GM19193 (cell line): ENCODE data around the gene LRCH3.

Experiments used
- POLR2A ChIP-seq: IDR thresholded peaks from 4 replicates; pipeline ENCODE4 v1.6.1; 2011; ENCODE audit not compliant: insufficient read depth, insufficient read length; ENCODE audit errors: extremely low read depth

The LRCH3 gene

DNA sequence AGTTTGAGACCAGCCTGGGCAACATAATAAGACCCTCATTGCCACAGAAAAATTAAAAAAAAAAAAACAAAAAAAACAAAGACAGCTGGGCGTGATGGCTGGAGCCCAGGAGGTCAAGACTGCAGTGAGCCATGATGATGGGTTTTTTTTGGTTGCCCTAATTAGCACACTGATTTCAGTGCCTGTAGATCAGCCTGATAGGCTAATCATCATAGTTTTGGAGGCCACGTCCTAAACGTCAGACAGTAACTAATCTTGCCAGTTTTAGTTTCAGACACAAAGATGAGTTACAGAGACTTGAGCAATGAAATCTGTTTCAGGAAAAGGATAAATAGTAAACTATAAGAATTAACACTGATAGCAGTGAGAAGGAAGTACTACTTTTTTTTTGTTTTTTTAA lies 55.4 kb downstream of the LRCH3 start:
- no peak for TF ChIP-seq POLR2A

- TF ChIP-seq POLR2A: no peak
These were observed 56.9 kb downstream of the LRCH3 start for GRCh38 chr3:197847866-197848401.

DNA sequence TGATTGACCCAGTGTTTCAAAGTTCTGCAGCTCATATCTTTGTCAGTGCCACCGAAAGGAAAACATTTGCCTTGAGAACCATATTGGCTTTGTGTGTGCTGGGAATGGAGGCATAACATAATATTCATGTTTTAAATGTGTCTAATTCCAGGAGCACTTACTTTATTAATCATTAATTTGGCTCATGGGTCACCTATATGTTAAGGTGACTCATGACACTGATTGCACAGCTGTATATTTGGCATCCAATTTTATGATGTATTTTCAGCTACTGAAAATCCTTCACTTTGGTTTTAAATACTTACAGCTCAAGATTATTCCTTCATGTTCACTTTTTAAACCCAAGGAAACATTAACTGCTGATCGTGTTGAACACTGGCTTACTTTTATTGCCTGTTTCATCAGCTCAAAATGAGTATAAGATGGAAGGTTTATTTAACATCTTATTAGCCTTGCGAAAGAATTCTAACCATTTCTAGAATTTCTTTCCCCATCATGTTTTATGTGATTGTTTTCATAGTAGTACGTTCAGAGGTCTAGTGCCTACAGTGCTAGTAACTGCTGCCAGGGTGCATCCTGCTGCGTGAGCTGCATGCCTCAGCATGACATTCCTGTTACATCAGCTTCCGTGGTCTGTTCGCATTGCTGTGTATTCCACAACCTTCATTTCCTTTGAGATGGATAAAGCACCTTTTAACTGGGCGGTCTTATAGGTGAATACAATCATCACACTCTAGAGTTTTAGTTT lies 63.7 kb downstream of the LRCH3 start:
- TF ChIP-seq POLR2A: no peak

DNA sequence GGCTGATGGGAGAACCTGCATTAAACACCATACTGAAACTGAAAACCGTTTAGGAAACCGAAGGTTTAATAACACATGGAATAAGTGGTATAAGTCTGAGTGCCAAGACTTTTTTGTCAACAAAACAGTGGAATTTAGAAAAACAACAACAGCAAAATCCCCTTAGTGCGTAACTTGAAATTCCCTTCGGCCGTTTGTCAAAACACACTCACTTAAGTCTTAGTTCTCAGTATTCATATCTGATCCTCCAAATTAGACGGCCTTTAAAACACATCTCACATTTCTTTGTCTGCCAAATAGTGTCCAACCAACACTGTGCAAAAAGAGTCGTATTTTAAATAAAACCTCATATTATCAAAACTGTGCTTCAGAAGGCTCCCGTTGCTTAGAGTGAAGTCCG lies 64.5 kb downstream of the LRCH3 start:
- TF ChIP-seq POLR2A: no peak

DNA sequence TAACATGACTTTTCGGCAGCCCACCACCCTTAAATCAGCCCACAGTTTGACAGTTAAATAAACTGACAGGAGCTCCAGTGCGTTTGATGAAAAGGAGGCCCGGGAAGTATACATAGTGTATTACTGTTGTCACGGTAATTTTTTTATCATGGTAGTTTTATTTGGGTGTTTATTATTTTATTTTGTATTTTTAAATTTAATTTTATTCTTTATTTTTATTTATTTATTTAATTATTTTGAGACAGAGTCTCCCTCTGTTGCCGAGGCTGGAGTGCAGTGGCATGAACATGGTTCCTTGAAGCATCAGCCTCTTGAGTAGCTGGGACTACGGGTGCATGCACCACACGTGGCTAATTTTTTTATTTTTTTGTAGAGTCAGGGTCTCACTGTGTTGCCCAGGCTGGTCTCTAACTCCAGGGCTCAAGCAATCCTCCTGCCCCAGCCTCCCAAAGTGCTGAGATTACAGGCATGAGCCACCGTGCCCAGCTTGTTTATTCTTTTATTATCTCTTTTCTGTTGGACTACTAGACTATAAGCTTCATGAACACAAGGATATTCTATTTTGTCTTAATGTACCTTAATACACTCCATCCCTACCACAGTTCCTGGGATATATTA lies 65.3 kb downstream of the LRCH3 start:
- TF ChIP-seq POLR2A: no peak

DNA sequence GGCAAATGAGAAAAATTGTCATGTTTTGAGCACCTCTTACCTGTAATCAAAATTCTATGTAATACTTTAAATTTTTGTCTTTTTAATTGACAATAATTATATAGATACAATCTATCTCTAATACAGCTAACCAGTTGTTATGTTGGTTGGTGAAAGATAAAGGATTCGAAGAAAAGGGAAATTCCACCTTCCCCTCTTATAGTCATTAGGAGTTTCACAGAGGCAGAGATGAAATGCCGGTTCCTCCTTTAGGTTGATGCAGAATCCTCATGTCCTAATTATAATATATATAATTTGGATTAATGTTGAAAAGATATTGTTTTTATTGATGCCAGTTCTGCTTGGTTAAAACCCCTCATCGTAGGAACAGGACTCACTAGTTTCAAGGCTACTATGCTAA lies 67.1 kb downstream of the LRCH3 start:
- no peak for TF ChIP-seq POLR2A

DNA sequence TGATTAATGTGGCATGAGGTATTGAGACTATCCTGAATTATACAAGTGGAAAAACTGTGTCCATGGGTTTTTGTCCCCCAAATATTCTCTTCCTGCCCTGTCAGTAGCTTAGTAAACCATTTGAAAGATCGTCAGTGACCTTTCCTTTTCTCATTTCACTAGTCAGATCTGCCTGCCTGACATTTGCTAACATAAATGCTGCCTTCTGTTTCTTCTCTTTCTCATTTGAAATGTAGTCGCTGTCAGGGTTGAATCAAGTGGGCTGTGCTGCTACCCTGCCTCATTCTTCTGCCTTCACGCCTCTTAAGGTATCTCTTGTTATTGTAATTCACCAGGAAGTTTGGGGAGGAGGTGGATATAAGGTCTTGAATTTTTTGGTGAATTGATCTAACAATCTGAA lies 67.5 kb downstream of the LRCH3 start:
- no peak for TF ChIP-seq POLR2A

GRCh38 chr3:197866035-197866434 lies 75.0 kb downstream of the LRCH3 start:
- no peak for TF ChIP-seq POLR2A

DNA sequence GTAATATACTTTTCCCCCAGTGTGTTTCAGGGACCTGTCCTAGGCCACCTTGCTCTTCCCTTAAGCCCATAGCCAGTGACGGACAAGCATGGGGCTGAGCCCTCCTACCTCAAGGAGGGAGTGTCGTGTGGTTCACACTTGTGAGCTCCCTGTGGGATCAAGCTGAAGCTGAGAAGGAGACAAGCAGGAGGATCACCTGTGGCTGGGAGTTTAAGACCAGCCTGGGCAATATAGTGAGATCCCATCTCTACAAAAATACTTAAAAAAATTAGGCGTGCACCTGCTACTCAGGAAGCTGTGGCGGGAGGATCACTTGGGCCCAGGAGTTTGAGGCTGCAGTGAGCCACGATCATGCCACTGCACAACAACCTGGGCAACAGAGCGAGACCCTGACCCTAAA lies 82.3 kb downstream of the LRCH3 start:
- no peak for TF ChIP-seq POLR2A

GRCh38 chr3:197874064-197874463 lies 83.0 kb downstream of the LRCH3 start:
- TF ChIP-seq POLR2A: no peak

DNA sequence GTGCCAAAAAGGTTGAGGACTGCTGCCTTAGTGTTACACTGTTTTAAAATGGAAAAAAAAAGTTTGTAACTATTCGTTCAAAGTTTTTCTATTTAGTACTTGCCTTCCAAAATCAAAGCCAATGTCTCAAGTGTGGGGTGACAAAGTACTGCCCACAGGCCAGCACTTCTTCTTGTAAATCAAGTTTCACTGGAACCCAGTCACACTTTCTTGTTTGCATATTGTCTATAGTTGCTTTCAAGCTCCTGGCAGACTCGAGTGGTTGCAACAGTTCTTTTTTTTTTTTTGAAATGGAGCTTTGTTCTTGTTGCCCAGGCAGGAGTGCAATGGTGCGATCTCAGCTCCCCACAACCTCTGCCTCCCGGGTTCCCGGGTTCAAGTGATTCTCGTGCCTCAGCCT lies 83.6 kb downstream of the LRCH3 start:
- TF ChIP-seq POLR2A: no peak

- no peak for TF ChIP-seq POLR2A
These were observed 86.8 kb downstream of the LRCH3 start for GRCh38 chr3:197877902-197878301.

- no peak for TF ChIP-seq POLR2A
These were observed 87.4 kb downstream of the LRCH3 start for GRCh38 chr3:197878427-197878826.

DNA sequence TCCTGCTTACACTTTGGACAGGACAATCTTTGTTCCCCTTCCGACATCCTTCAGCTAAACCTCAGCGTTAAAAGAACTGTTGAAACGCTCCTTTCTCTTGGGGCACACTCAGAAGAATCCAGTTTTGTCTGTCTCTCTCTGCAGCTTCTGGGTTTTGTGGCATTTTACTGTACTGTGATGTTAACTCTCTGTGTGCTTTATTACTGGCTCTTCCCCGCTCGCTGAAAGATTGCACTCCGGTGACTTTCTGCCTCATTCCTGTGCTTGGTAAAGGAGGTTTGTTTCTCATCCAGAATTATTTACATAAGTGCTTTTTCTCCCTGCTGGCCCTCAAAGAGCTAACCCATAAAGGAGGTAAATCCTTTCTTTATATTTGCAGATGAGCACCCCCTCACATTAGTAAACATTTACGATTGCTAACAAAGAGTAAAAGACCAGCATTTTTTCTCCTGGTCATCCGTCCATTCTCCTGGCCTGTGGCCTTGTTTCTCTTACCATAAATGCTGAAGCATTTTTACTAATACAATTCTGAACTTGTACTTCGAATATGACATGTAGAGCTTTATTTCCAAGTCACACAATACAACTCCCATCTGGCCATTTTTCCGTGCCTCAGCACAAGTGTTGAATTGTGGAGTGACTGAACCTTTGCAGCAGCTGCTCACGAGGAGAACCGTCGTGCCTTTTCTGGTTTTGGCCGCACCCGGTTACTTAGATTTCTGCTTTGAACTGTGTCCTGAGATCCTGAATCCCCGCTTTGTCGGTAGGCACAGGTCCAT lies 89.6 kb downstream of the LRCH3 start:
- no peak for TF ChIP-seq POLR2A

DNA sequence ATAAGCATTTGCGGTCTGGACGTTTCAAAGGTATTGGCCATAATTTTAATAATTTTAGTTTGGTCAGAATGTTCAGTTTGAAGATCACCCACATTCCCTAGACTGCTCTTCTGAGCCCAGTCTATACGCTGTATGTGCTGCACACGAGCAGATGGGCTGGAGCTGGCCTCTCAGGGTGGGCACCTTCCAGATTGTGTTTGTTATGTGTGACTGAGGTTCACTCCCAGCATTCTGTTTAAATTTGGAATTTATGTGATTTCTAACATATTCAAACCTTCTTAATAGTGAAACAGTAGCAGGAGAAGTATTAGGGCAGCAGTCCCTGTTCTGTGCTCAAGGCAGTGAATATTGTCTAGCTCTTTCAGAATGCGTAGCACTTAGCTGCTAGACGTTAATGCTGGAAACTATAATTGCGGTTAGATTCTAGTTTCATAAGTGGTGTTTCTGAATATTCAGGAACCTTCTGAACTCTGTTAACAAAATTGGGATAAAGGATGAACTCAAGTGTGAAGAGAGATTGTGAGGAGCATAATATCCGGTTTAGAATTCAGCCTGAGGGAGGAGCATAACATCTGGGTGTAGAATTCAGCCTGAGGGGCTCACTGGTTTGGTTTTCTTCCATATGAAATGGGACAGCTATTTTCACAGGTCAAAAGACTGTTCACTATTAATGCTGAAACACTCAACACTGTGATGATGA lies 90.4 kb downstream of the LRCH3 start:
- TF ChIP-seq POLR2A: no peak
